ENCODE data around the gene MDFIC. TPM values are rescaled to one million over a fixed set of nuclear protein-coding genes. Genes with fewer than 3 reads are reported as not detected.

Gene MDFIC
- total RNA-seq, 2 donors from 2014 or later, result 17.1 to 35.0 TPM

DNA sequence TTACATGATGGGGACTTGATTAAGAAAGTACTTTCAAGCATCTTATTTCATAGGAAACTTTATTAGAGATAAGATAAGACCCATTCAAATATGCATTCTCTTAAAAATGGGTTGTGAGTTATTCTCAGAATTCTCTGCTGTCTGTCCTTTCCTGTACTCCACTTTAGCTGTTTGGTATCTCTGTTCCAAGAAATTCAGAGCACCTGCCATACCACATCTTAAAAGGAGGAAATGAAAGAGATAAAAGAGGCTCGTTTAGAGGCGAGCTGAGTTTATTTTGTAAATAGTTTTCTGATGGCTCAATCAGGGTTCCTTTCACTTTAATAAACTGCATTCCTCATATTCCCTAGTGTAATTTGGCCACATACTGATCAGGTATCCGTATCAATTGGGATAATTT lies 87.2 kb downstream of the MDFIC start:
- Histone ChIP-seq H3K27me3 (no peaks in the 10 kb centered on the region), H3K4me1 (peaks cover 0 to 25% of the 10 kb centered on the region in 2 donors), H3K9me3 (no peaks in the 10 kb centered on the region), H3K27ac (peak overlapping the region in 1 of 2 donors; percentile 8), H3K36me3 (no peaks in the 10 kb centered on the region), H3K4me3 (no peak overlapping the region)
- TF ChIP-seq, protein P1, sequence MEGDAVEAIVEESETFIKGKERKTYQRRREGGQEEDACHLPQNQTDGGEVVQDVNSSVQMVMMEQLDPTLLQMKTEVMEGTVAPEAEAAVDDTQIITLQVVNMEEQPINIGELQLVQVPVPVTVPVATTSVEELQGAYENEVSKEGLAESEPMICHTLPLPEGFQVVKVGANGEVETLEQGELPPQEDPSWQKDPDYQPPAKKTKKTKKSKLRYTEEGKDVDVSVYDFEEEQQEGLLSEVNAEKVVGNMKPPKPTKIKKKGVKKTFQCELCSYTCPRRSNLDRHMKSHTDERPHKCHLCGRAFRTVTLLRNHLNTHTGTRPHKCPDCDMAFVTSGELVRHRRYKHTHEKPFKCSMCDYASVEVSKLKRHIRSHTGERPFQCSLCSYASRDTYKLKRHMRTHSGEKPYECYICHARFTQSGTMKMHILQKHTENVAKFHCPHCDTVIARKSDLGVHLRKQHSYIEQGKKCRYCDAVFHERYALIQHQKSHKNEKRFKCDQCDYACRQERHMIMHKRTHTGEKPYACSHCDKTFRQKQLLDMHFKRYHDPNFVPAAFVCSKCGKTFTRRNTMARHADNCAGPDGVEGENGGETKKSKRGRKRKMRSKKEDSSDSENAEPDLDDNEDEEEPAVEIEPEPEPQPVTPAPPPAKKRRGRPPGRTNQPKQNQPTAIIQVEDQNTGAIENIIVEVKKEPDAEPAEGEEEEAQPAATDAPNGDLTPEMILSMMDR (IDR thresholded peaks at IDR 0.05), result no peak
- DNase-seq (ENCODE audit: low spot score), result no peak

DNA sequence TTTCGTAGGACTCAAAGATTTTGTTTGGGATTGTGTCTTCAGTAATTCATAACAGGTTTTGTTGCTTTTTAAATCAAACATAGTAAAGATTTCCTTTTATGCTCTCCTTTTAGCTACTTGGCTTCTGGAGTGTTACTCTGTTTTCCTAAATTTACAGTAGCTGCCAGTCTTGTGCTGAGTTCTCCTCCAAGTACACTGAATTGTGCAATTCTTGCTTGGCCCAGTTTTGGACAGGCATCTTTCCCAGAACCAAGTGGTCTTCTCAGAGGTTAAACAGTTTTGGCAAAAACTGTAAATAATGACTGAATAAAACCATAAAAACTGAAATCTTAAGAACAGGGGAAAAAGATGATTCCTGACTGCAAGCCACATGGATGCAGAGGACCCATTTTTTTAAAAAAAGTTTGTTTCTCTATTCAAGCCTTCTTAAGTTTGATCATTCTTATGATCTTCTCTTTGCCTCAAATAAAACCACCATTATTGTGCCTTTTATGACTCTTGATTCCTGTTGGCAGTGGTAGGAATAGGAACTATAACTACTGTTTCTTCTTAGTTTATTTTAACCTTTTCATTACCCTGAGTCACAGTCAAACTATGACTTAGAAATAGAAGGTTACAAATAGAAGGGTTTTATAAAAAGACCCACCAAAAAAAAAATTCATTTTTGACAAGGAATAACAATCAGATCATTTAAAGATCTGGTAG lies 88.0 kb downstream of the MDFIC start:
- TF ChIP-seq, protein P1 (IDR thresholded peaks at IDR 0.05), result no peak
- no peak overlapping the region for H3K27ac ChIP-seq
- H3K9me3 ChIP-seq, result no peaks in the 10 kb centered on the region
- no peaks in the 10 kb centered on the region for H3K27me3 ChIP-seq
- H3K4me1 ChIP-seq, result peaks cover 0 to 25% of the 10 kb centered on the region in 2 donors
- no peak overlapping the region for H3K4me3 ChIP-seq
- no peaks in the 10 kb centered on the region for H3K36me3 ChIP-seq
- no peak for DNase-seq (ENCODE audit: low spot score)

DNA sequence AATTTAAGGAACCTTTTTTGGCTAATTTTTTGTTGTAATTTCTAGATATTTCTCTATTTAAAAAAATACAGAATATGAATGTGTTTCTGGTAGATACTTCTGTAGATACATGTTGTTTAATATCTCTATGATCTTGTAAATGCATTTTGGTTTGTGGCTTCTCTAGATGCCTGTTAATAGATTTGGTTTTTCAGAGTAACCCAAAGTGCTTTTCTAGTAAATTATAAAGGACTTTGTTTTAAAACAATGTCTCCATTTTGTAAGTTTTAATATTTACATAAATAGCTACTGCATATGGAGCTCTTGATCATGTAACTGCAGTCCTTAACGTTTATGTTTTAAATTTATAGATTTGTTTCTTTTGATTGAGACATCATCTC lies 88.5 kb downstream of the MDFIC start:
- DNase-seq (ENCODE audit: low spot score), result no peak
- Histone ChIP-seq H3K36me3 (no peaks in the 10 kb centered on the region), H3K27me3 (no peaks in the 10 kb centered on the region), H3K4me1 (peaks cover 0 to 25% of the 10 kb centered on the region in 2 donors), H3K4me3 (no peak overlapping the region), H3K9me3 (no peaks in the 10 kb centered on the region), H3K27ac (no peak overlapping the region)
- TF ChIP-seq, protein P1 (IDR thresholded peaks at IDR 0.05), result no peak

DNA sequence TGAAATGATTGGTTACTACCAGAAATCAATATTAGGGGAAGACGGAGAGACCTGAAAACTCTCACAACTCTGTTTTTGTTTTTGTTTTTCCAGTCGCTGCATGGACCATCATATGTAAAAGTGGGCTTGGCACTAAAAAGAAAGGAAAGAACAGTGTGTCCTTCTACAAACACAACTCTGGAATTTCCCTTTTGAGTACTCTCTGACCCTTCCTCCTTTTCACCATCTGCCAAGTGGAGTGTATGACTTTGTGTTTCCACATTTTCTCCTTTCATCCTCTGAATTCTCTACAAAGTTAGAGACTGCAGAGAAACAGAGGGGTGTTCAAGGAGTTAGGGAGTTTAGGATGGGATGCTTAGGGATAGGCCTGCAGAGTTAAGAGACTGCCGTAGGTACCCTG lies 92.0 kb downstream of the MDFIC start:
- Histone ChIP-seq H3K27ac (no peak overlapping the region), H3K9me3 (no peaks in the 10 kb centered on the region), H3K36me3 (peaks cover 8% of the 10 kb centered on the region), H3K4me3 (no peak overlapping the region), H3K4me1 (peaks cover 0 to 13% of the 10 kb centered on the region in 2 donors), H3K27me3 (no peaks in the 10 kb centered on the region)
- TF ChIP-seq, protein P1 (IDR thresholded peaks at IDR 0.05), result no peak
- DNase-seq (ENCODE audit: low spot score), result no peak

DNA sequence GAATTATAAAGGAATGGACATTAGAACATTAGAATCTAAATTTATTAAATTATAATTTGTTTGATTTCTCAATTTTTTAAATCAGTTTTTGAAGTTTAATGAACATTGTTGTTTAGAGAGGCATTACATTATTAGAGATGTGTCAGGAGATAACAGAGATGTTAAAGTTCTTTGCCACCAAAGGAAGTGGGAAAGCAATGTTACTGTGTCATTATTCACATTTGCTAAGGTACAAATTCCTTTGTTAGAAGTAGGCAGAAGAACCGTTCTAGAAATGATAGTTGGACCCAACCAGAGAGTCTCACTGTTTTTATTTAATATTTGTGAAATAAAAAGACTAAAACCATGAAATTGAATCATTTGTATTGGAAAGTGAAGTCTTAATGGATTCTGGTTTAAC lies 92.9 kb downstream of the MDFIC start:
- Histone ChIP-seq H3K27me3 (no peaks in the 10 kb centered on the region), H3K36me3 (peaks cover 8% of the 10 kb centered on the region), H3K27ac (no peak overlapping the region), H3K4me1 (peaks cover 0 to 4% of the 10 kb centered on the region in 2 donors), H3K4me3 (no peak overlapping the region), H3K9me3 (no peaks in the 10 kb centered on the region)
- no peak for DNase-seq (ENCODE audit: low spot score)
- TF ChIP-seq, protein P1 (IDR thresholded peaks at IDR 0.05), result no peak

DNA sequence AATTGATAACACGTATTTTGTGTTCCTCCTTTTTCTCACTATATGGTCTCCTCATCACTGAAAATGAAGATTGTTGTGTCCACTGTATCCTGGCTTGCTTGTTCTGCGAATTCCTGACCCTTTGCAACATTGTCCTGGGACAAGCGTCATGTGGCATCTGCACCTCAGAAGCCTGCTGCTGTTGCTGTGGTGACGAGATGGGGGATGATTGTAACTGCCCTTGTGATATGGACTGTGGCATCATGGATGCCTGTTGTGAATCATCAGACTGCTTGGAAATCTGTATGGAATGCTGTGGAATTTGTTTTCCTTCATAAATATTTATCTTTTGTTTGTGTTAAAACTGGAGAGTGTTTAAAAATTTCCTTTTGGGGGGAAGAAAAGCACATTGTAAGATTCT lies 93.7 kb downstream of the MDFIC start:
- DNase-seq (ENCODE audit: low spot score), result no peak
- Histone ChIP-seq H3K9me3 (no peaks in the 10 kb centered on the region), H3K27me3 (no peaks in the 10 kb centered on the region), H3K4me3 (no peak overlapping the region), H3K4me1 (peaks cover 0 to 4% of the 10 kb centered on the region in 2 donors), H3K27ac (no peak overlapping the region), H3K36me3 (peaks cover 8% of the 10 kb centered on the region)
- TF ChIP-seq, protein P1 (IDR thresholded peaks at IDR 0.05), result no peak

Data from right atrium auricular region (tissue), 2 donors.